HepG2 (cell line): ENCODE results near the gene PRRT1B. TPM values are rescaled to one million over a fixed set of nuclear protein-coding genes. Genes with fewer than 3 reads are reported as not detected.

Source experiments
- ARID3A ChIP-seq: IDR thresholded peaks from 2 replicates; pipeline ENCODE4 v1.6.1; 2012; ENCODE audit warnings: low read depth, low read length, improper control_type of control experiment
- BRF2 ChIP-seq: sonication (generic); formaldehyde crosslinking; IDR thresholded peaks from 2 replicates; pipeline ENCODE4 v1.8.1; 2022; ENCODE audit warnings: mild to moderate bottlenecking, missing genetic modification reagents
- HMGXB3 ChIP-seq: sonication (generic); formaldehyde crosslinking; IDR thresholded peaks from 2 replicates; pipeline ENCODE4 v1.4.0; 2020; ENCODE audit warnings: missing genetic modification reagents, borderline replicate concordance
- KDM5B ChIP-seq: sonication (generic); formaldehyde crosslinking; IDR thresholded peaks from 2 replicates; pipeline ENCODE4 v1.4.0; 2020; ENCODE audit warnings: missing genetic modification reagents, mild to moderate bottlenecking, borderline replicate concordance
- THAP11 ChIP-seq: IDR thresholded peaks from 2 replicates; pipeline ENCODE4 v1.6.1; 2016; ENCODE audit warnings: missing biosample characterization, missing genetic modification reagents
- ZBTB2 ChIP-seq: sonication (generic); formaldehyde crosslinking; IDR thresholded peaks from 2 replicates; pipeline ENCODE4 v1.8.0; 2022; ENCODE audit warnings: low read depth, missing genetic modification reagents
- ZBTB42 ChIP-seq: sonication (generic); formaldehyde crosslinking; IDR thresholded peaks from 2 replicates; pipeline ENCODE4 v1.5.0; 2020; ENCODE audit warnings: mild to moderate bottlenecking, missing genetic modification reagents
- ZGPAT ChIP-seq: IDR thresholded peaks from 2 replicates; pipeline ENCODE4 v1.6.1; 2016; ENCODE audit warnings: mild to moderate bottlenecking
- ZNF207 ChIP-seq: fragments of 450-650 bp; IDR thresholded peaks from 2 replicates; pipeline ENCODE4 v1.6.1; 2016; ENCODE audit warnings: antibody characterized with exemption, borderline replicate concordance
- ZNF281 ChIP-seq: sonication (generic); formaldehyde crosslinking; IDR thresholded peaks from 2 replicates; pipeline ENCODE4 v1.4.0; 2020; ENCODE audit warnings: missing genetic modification reagents, borderline replicate concordance
- ZNF552 ChIP-seq: sonication (generic); formaldehyde crosslinking; IDR thresholded peaks from 2 replicates; pipeline ENCODE4 v1.9.0; 2022; ENCODE audit warnings: missing genetic modification reagents, mild to moderate bottlenecking, borderline replicate concordance
- ZNF556 ChIP-seq: sonication (generic); formaldehyde crosslinking; IDR thresholded peaks from 2 replicates; pipeline ENCODE4 v1.4.0; 2020; ENCODE audit warnings: mild to moderate bottlenecking, missing genetic modification reagents, borderline replicate concordance
- ZNF747 ChIP-seq: sonication (generic); formaldehyde crosslinking; IDR thresholded peaks from 2 replicates; pipeline ENCODE4 v1.8.1; 2023; ENCODE audit warnings: missing genetic modification reagents, mild to moderate bottlenecking, borderline replicate concordance
- ZSCAN9 ChIP-seq: IDR thresholded peaks from 2 replicates; pipeline ENCODE4 v1.6.1; 2016; ENCODE audit warnings: borderline replicate concordance
- polyA plus RNA-seq, 8 experiments: library from polyadenylated mRNA; depleted of rRNA in 3 of 8; stranded (reverse) in 7 of 8; unstranded in 1 of 8; fragments of >200 nt; fragmentation: Illumina TruSeq in 4 of 8; extraction: Trizol in 4 of 8; gene quantifications; 2 replicates each; pipeline versions ENCODE4 v1.2.1 to v1.2.3, GENCODE V29; 2011 to 2016; ENCODE audit warnings: low read depth in 4 of 8, missing spikeins in 1 of 8, mixed read lengths in 1 of 8; ENCODE audit not compliant: insufficient read depth in 1 of 8
- total RNA-seq, 5 experiments: library from RNA; depleted of rRNA; stranded (reverse); fragments of >200 nt; fragmentation: Illumina TruSeq; extraction: Trizol; gene quantifications; 2 replicates each; pipeline ENCODE4 v1.2.3, GENCODE V29; 2016; ENCODE audit warnings: low read depth in 1 of 5

The PRRT1B gene
- total and polyA plus RNA-seq, 2 of the 13 experiments (the other 11 are each of a cell fraction or from before 2014, with no cell fraction given): not detected

GRCh38 chr9:131529597-131530545, 15.5 kb upstream of the PRRT1B start (continued):
- no peak for TF ChIP-seq ARID3A
- no peak for TF ChIP-seq ZBTB42 (CRISPR knock-in tag)
- no peak for TF ChIP-seq BRF2
- no peak for TF ChIP-seq ZNF281 (CRISPR knock-in tag)
- no peak for TF ChIP-seq ZBTB2 (CRISPR knock-in tag)
- no peak for TF ChIP-seq ZNF207
- peak; percentile 15; the same call in 1 of the 2 replicates for TF ChIP-seq THAP11 (CRISPR knock-in tag)
- TF ChIP-seq ZNF556 (CRISPR knock-in tag): no peak
- TF ChIP-seq ZNF747 (CRISPR knock-in tag): no peak
- TF ChIP-seq HMGXB3 (CRISPR knock-in tag): no peak
- TF ChIP-seq KDM5B (CRISPR knock-in tag): peak; percentile 41; the same call in 1 of the 2 replicates
- no peak for TF ChIP-seq ZNF552 (CRISPR knock-in tag)
- TF ChIP-seq ZGPAT (CRISPR knock-in tag): no peak
- no peak for TF ChIP-seq ZSCAN9
